Astrocyte (in vitro differentiated cells and primary cell): ENCODE measurements around the gene SYNPO2.

Experiments used
- EZH2 ChIP-seq: IDR thresholded peaks from 2 replicates; pipeline ENCODE4 v1.6.1; 2012; ENCODE audit warnings: mild to moderate bottlenecking, low read length, inconsistent platforms; ENCODE audit not compliant: insufficient read depth
- TF ChIP-seq, protein P1 (sequence below): IDR thresholded peaks from 2 replicates; pipeline ENCODE4 v1.5.1; 2011; ENCODE audit warnings: low read depth, mild to moderate bottlenecking, inconsistent platforms, low read length, moderate library complexity; ENCODE audit not compliant: insufficient read depth

DNA sequence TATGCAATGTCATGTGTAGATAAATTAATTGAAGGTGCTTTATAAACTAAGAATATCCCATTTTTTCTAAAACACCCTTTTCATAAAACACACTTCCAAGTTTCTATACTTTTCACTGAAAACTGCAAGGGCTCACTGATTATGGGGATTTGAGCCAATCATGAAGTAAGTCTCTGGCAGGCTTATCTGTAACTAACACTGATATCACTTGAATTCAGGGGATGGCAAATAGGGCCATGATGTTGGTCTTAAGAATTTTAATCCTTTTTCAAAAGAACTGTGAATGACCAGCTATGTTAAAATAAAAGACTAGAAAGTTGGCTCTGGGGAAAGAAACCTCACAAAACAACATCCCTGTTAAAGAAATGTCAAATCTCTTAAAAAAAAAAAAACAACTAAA is 39.8 kb upstream of the SYNPO2 start:
- TF ChIP-seq, protein P1, sequence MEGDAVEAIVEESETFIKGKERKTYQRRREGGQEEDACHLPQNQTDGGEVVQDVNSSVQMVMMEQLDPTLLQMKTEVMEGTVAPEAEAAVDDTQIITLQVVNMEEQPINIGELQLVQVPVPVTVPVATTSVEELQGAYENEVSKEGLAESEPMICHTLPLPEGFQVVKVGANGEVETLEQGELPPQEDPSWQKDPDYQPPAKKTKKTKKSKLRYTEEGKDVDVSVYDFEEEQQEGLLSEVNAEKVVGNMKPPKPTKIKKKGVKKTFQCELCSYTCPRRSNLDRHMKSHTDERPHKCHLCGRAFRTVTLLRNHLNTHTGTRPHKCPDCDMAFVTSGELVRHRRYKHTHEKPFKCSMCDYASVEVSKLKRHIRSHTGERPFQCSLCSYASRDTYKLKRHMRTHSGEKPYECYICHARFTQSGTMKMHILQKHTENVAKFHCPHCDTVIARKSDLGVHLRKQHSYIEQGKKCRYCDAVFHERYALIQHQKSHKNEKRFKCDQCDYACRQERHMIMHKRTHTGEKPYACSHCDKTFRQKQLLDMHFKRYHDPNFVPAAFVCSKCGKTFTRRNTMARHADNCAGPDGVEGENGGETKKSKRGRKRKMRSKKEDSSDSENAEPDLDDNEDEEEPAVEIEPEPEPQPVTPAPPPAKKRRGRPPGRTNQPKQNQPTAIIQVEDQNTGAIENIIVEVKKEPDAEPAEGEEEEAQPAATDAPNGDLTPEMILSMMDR = no peak
- no peak for TF ChIP-seq EZH2
